ENCODE measurements around the gene MYO18B.

The MYO18B gene

GRCh38 chr22:25882360-25882759 lies 140.4 kb downstream of the MYO18B start:
- DNase-seq (ENCODE audit: extremely low spot score), result no peak
- ChIA-PET CTCF (interaction anchor here (1.1 kb wide), 1 partner anchor 14 kb away, joined by 3 read pairs; no protein-coding TSS in a partner anchor), POLR2A (no interaction called here)
- no peak for TF ChIP-seq CTCF (IDR thresholded peaks at IDR 0.05; ENCODE audit: control extremely low read depth, extremely low read depth, low read depth, missing control alignments)

GRCh38 chr22:25883482-25884033 lies 141.6 kb downstream of the MYO18B start:
- no peak for DNase-seq (ENCODE audit: extremely low spot score)
- TF ChIP-seq CTCF (IDR thresholded peaks at IDR 0.05; ENCODE audit: control extremely low read depth, extremely low read depth, low read depth, missing control alignments), result no peak
- ChIA-PET POLR2A (no interaction called here), CTCF (interaction anchor here (1.4 kb wide), 1 partner anchor 20 kb away, joined by 3 read pairs; no protein-coding TSS in a partner anchor)

GRCh38 chr22:25884121-25884520 lies 142.1 kb downstream of the MYO18B start:
- POLR2A ChIA-PET, result no interaction called here
- no peak for TF ChIP-seq CTCF (IDR thresholded peaks at IDR 0.05; ENCODE audit: control extremely low read depth, extremely low read depth, low read depth, missing control alignments)
- no peak for DNase-seq (ENCODE audit: extremely low spot score)
- CTCF ChIA-PET, result interaction anchor here (1.4 kb wide), 1 partner anchor 20 kb away, joined by 3 read pairs; no protein-coding TSS in a partner anchor

GRCh38 chr22:25888399-25889054 lies 146.5 kb downstream of the MYO18B start:
- DNase-seq (ENCODE audit: extremely low spot score), result no peak
- no peak for TF ChIP-seq CTCF (IDR thresholded peaks at IDR 0.05; ENCODE audit: control extremely low read depth, extremely low read depth, low read depth, missing control alignments)
- CTCF ChIA-PET, result no interaction called here
- POLR2A ChIA-PET, result no interaction called here

GRCh38 chr22:25890651-25891050 lies 148.7 kb downstream of the MYO18B start:
- POLR2A ChIA-PET, result no interaction called here
- CTCF ChIA-PET, result interaction anchor here (1.2 to 1.8 kb wide), 2 partner anchors 9 to 18 kb away, joined by 3 to 6 read pairs; no protein-coding TSS in a partner anchor
- no peak for TF ChIP-seq CTCF (IDR thresholded peaks at IDR 0.05; ENCODE audit: control extremely low read depth, extremely low read depth, low read depth, missing control alignments)
- no peak for DNase-seq (ENCODE audit: extremely low spot score)

- ChIA-PET POLR2A (no interaction called here), CTCF (interaction anchor here (1.1 to 2.0 kb wide), 2 partner anchors 13 to 438 kb away, joined by 3 to 5 read pairs; no protein-coding TSS in a partner anchor)
- no peak for DNase-seq (ENCODE audit: extremely low spot score)
- no peak for TF ChIP-seq CTCF (IDR thresholded peaks at IDR 0.05; ENCODE audit: control extremely low read depth, extremely low read depth, low read depth, missing control alignments)
These were observed 150.7 kb downstream of the MYO18B start for GRCh38 chr22:25892678-25893077.
